Left lung (tissue), 10 donors: ENCODE results near the gene NEK8. TPM values are rescaled to one million over a fixed set of nuclear protein-coding genes. Genes with fewer than 3 reads are reported as not detected.
"Not testable (repeated sequence)": the region's sequence is repeated elsewhere in the genome, so short reads cannot be mapped to it uniquely, and the experiment has no call there.

Experiments used
- ATAC-seq: fragments of 200-7000 bp; cut with Tn5 transposase; one replicate; pipeline ENCODE4 v1.9.1; 2020; ENCODE audit warnings: moderate library complexity
- DNase-seq, 4 donors: peaks; one replicate each; pipeline ENCODE4 v3.0.0-alpha.2; 2013 to 2020
- H3K27ac ChIP-seq, 2 donors: fragments of 200-600 bp; sonication (generic) in 1 of 2; one replicate each; pipeline versions ENCODE4 v1.5.0 to v1.8.0; 2020 to 2021
- H3K27me3 ChIP-seq, 2 donors: fragments of 200-600 bp; sonication (generic) in 1 of 2; one replicate each; pipeline versions ENCODE4 v1.5.0 to v1.8.0; 2020 to 2021
- H3K36me3 ChIP-seq, 2 donors: fragments of 200-600 bp; sonication (generic) in 1 of 2; one replicate each; pipeline versions ENCODE4 v1.5.0 to v1.8.0; 2020 to 2021
- H3K4me1 ChIP-seq, 2 donors: fragments of 200-600 bp; one replicate each; pipeline ENCODE4 v1.8.0; 2021
- H3K4me3 ChIP-seq, 2 donors: fragments of 200-600 bp; sonication (generic) in 1 of 2; one replicate each; pipeline versions ENCODE4 v1.5.0 to v1.8.0; 2020 to 2021; ENCODE audit warnings: mild to moderate bottlenecking in 1 of 2
- H3K9me3 ChIP-seq, 2 donors: fragments of 200-600 bp; sonication (generic) in 1 of 2; one replicate each; pipeline versions ENCODE4 v1.5.0 to v1.8.0; 2020 to 2021
- intact Hi-C, 2 donors: fragments of 100-400 bp; cut with DNase I; formaldehyde crosslinking; loops; one replicate each; pipeline versions ENCODE4 v1.11.2 to v1.14.2; 2022
- polyA plus RNA-seq, 6 donors: library from polyadenylated mRNA; unstranded; fragments of 120-200 nt; gene quantifications; one replicate each; pipeline ENCODE4 v1.2.1, GENCODE V29; 2013; ENCODE audit not compliant: insufficient read length in 6 of 6
- total RNA-seq, 2 donors: library from RNA; stranded (reverse); fragmentation: NEBNext Ultra II Directional; extraction: Animal tissue kit (Norgen Biotek cat#: 25700); gene quantifications; one replicate each; pipeline ENCODE4 v1.2.1, GENCODE V29; 2021
- TF ChIP-seq, protein P1 (sequence below), 2 donors: fragments of 200-600 bp; sonication (generic) in 1 of 2; IDR thresholded peaks; one replicate each; pipeline versions ENCODE4 v1.5.0 to v1.8.0; 2021; ENCODE audit warnings: antibody characterized with exemption in 2 of 2
- donor health status: DM: no; HTN: yes; CAD: no.
- donor health status: DM: no; HTN: no; CAD: no.

NEK8 gene
- total and polyA plus RNA-seq, 8 donors: 5.6 to 8.1 (median 7.2) TPM

GRCh38 chr17:28763804-28764266, 35.2 kb downstream of the NEK8 start:
- Histone ChIP-seq H3K27ac (no peak overlapping the region), H3K4me1 (peaks cover 5 to 31% of the 10 kb centered on the region in 2 donors), H3K27me3 (no peaks in the 10 kb centered on the region), H3K4me3 (no peak overlapping the region), H3K36me3 (peaks cover 0 to 39% of the 10 kb centered on the region in 2 donors), H3K9me3 (no peaks in the 10 kb centered on the region)
- peak; percentile 79 for ATAC-seq
- intact Hi-C loops: loop anchor here in 1 of 2 donors (5.0 kb wide), 1 partner anchor 138 kb away; the partner anchor contains the start of gene DHRS13
- peak in 2 of 4 donors; percentile 63 to 80 for DNase-seq
- TF ChIP-seq, protein P1, sequence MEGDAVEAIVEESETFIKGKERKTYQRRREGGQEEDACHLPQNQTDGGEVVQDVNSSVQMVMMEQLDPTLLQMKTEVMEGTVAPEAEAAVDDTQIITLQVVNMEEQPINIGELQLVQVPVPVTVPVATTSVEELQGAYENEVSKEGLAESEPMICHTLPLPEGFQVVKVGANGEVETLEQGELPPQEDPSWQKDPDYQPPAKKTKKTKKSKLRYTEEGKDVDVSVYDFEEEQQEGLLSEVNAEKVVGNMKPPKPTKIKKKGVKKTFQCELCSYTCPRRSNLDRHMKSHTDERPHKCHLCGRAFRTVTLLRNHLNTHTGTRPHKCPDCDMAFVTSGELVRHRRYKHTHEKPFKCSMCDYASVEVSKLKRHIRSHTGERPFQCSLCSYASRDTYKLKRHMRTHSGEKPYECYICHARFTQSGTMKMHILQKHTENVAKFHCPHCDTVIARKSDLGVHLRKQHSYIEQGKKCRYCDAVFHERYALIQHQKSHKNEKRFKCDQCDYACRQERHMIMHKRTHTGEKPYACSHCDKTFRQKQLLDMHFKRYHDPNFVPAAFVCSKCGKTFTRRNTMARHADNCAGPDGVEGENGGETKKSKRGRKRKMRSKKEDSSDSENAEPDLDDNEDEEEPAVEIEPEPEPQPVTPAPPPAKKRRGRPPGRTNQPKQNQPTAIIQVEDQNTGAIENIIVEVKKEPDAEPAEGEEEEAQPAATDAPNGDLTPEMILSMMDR (IDR thresholded peaks at IDR 0.05): peak; percentile 91

GRCh38 chr17:28765038-28765437, 36.5 kb downstream of the NEK8 start:
- no peaks in the 10 kb centered on the region for H3K9me3 ChIP-seq
- no peak overlapping the region for H3K4me3 ChIP-seq
- TF ChIP-seq, protein P1 (IDR thresholded peaks at IDR 0.05): no peak
- intact Hi-C loops: no loop called here
- peaks cover 5 to 29% of the 10 kb centered on the region in 2 donors for H3K4me1 ChIP-seq
- H3K27ac ChIP-seq: no peak overlapping the region
- no peak for ATAC-seq
- peaks cover 0 to 27% of the 10 kb centered on the region in 2 donors for H3K36me3 ChIP-seq
- no peak for DNase-seq
- H3K27me3 ChIP-seq: no peaks in the 10 kb centered on the region

- Histone ChIP-seq H3K27ac (no peak overlapping the region), H3K4me1 (peaks cover 0 to 4% of the 10 kb centered on the region in 2 donors), H3K27me3 (no peaks in the 10 kb centered on the region), H3K36me3 (no peaks in the 10 kb centered on the region), H3K9me3 (no peaks in the 10 kb centered on the region), H3K4me3 (no peak overlapping the region)
- TF ChIP-seq, protein P1 (IDR thresholded peaks at IDR 0.05): no peak
- DNase-seq: no peak
- intact Hi-C loops: no loop called here
- no peak for ATAC-seq
These were observed 45.1 kb downstream of the NEK8 start for GRCh38 chr17:28773736-28774135.

DNA sequence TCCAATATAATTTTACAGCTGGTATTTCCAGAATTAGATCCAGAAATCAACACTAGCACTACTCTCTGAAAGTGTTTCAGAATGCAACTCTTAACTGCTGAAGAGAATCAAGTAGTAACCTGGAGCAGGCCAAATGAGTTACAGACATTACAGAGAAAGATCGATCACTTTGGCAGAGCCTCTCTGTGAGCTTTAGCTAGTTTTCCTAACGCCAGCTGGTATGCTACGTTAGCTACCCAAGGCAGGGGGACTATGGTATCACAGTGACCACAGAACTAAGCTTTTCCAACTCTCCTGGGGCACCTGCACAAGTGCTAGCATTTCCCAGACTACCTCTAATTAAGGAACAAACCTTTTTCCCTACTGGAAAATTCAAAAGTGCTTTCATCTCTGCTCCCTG, 45.6 kb downstream of the NEK8 start:
- Histone ChIP-seq H3K9me3 (no peaks in the 10 kb centered on the region), H3K36me3 (no peaks in the 10 kb centered on the region), H3K4me3 (no peak overlapping the region), H3K27ac (no peak overlapping the region), H3K4me1 (peaks cover 0 to 4% of the 10 kb centered on the region in 2 donors), H3K27me3 (no peaks in the 10 kb centered on the region)
- ATAC-seq (no peak), DNase-seq (no peak)
- TF ChIP-seq, protein P1 (IDR thresholded peaks at IDR 0.05): no peak
- intact Hi-C loops: no loop called here

GRCh38 chr17:28777178-28777577, 48.6 kb downstream of the NEK8 start:
- H3K27ac ChIP-seq: no peak overlapping the region
- no peaks in the 10 kb centered on the region for H3K9me3 ChIP-seq
- no peak overlapping the region for H3K4me3 ChIP-seq
- peaks cover 0 to 4% of the 10 kb centered on the region in 2 donors for H3K4me1 ChIP-seq
- peaks cover 0 to 3% of the 10 kb centered on the region in 2 donors for H3K36me3 ChIP-seq
- DNase-seq (no peak), ATAC-seq (no peak)
- intact Hi-C loops: no loop called here
- H3K27me3 ChIP-seq: no peaks in the 10 kb centered on the region
- TF ChIP-seq, protein P1 (IDR thresholded peaks at IDR 0.05): no peak

- intact Hi-C loops, DNase-seq, H3K27me3 ChIP-seq, H3K36me3 ChIP-seq, H3K4me1 ChIP-seq, ATAC-seq, H3K9me3 ChIP-seq, H3K27ac ChIP-seq, H3K4me3 ChIP-seq: not testable (repeated sequence)
These were observed 51.0 kb downstream of the NEK8 start for GRCh38 chr17:28779601-28780000.
